Left lung (tissue), 10 donors: Measurements from ENCODE around the gene TBL1X. TPM values are rescaled to one million over a fixed set of nuclear protein-coding genes. Genes with fewer than 3 reads are reported as not detected.

Source experiments
- ATAC-seq: fragments of 200-7000 bp; cut with Tn5 transposase; one replicate; pipeline ENCODE4 v1.9.1; 2020; ENCODE audit warnings: moderate library complexity
- DNase-seq, 4 donors: peaks; one replicate each; pipeline ENCODE4 v3.0.0-alpha.2; 2013 to 2020
- H3K27ac ChIP-seq, 2 donors: fragments of 200-600 bp; sonication (generic) in 1 of 2; one replicate each; pipeline versions ENCODE4 v1.5.0 to v1.8.0; 2020 to 2021
- H3K27me3 ChIP-seq, 2 donors: fragments of 200-600 bp; sonication (generic) in 1 of 2; one replicate each; pipeline versions ENCODE4 v1.5.0 to v1.8.0; 2020 to 2021
- H3K36me3 ChIP-seq, 2 donors: fragments of 200-600 bp; sonication (generic) in 1 of 2; one replicate each; pipeline versions ENCODE4 v1.5.0 to v1.8.0; 2020 to 2021
- H3K4me1 ChIP-seq, 2 donors: fragments of 200-600 bp; one replicate each; pipeline ENCODE4 v1.8.0; 2021
- H3K4me3 ChIP-seq, 2 donors: fragments of 200-600 bp; sonication (generic) in 1 of 2; one replicate each; pipeline versions ENCODE4 v1.5.0 to v1.8.0; 2020 to 2021; ENCODE audit warnings: mild to moderate bottlenecking in 1 of 2
- H3K9me3 ChIP-seq, 2 donors: fragments of 200-600 bp; sonication (generic) in 1 of 2; one replicate each; pipeline versions ENCODE4 v1.5.0 to v1.8.0; 2020 to 2021
- intact Hi-C, 2 donors: fragments of 100-400 bp; cut with DNase I; formaldehyde crosslinking; loops; one replicate each; pipeline versions ENCODE4 v1.11.2 to v1.14.2; 2022
- polyA plus RNA-seq, 6 donors: library from polyadenylated mRNA; unstranded; fragments of 120-200 nt; gene quantifications; one replicate each; pipeline ENCODE4 v1.2.1, GENCODE V29; 2013; ENCODE audit not compliant: insufficient read length in 6 of 6
- total RNA-seq, 2 donors: library from RNA; stranded (reverse); fragmentation: NEBNext Ultra II Directional; extraction: Animal tissue kit (Norgen Biotek cat#: 25700); gene quantifications; one replicate each; pipeline ENCODE4 v1.2.1, GENCODE V29; 2021
- TF ChIP-seq, protein P1 (sequence below), 2 donors: fragments of 200-600 bp; sonication (generic) in 1 of 2; IDR thresholded peaks; one replicate each; pipeline versions ENCODE4 v1.5.0 to v1.8.0; 2021; ENCODE audit warnings: antibody characterized with exemption in 2 of 2
- donor health status: DM: no; HTN: yes; CAD: no.
- donor health status: DM: no; HTN: no; CAD: no.

Gene TBL1X
- total and polyA plus RNA-seq, 8 donors, result 13.4 to 24.6 (median 21.6) TPM

DNA sequence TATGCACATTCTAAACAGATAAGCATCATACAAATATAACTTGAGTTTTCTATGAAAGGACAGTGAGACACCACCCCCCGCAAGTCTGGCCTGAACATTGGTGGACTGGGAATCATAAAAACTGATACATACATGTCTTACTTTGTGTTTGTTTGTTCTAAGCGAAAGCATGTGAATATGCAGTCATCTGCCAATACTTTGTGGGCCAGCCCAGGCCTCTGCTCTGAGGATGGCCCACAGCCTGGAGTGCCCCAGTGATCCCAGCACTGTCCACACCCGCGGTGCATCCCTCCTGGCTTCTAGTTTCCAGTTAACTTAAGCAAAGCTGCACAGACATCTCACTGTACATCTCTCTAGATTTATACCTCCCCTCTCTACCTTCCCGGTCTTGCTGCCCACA is 154.3 kb downstream of the TBL1X start:
- TF ChIP-seq, protein P1, sequence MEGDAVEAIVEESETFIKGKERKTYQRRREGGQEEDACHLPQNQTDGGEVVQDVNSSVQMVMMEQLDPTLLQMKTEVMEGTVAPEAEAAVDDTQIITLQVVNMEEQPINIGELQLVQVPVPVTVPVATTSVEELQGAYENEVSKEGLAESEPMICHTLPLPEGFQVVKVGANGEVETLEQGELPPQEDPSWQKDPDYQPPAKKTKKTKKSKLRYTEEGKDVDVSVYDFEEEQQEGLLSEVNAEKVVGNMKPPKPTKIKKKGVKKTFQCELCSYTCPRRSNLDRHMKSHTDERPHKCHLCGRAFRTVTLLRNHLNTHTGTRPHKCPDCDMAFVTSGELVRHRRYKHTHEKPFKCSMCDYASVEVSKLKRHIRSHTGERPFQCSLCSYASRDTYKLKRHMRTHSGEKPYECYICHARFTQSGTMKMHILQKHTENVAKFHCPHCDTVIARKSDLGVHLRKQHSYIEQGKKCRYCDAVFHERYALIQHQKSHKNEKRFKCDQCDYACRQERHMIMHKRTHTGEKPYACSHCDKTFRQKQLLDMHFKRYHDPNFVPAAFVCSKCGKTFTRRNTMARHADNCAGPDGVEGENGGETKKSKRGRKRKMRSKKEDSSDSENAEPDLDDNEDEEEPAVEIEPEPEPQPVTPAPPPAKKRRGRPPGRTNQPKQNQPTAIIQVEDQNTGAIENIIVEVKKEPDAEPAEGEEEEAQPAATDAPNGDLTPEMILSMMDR (IDR thresholded peaks at IDR 0.05), result no peak
- Histone ChIP-seq H3K27me3 (no peaks in the 10 kb centered on the region), H3K9me3 (no peaks in the 10 kb centered on the region), H3K27ac (no peak overlapping the region), H3K4me1 (no peaks in the 10 kb centered on the region), H3K4me3 (no peak overlapping the region), H3K36me3 (no peaks in the 10 kb centered on the region)
- ATAC-seq, result no peak
- DNase-seq, result no peak
- intact Hi-C loops, result no loop called here

DNA sequence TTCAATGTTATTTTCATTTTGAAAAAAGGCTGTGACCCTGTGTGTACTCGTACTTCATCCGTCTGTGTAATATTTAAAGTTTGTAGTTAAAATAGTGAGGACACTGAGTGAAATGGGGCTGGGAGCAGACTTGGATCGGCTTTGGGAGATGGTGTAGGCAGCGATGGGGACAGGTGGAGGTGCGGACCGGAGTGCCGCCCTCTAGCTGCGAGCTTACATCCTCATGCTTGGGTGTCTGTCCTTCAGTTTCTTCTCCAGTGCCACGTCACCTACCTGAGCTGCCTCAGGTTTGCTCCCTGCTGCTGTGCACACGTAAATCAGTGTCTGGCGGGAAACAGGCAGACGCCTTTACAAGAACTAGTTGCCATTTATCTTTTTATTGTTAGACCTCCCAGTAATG is 154.7 kb downstream of the TBL1X start:
- intact Hi-C loops, result no loop called here
- no peaks in the 10 kb centered on the region for H3K27me3 ChIP-seq

DNA sequence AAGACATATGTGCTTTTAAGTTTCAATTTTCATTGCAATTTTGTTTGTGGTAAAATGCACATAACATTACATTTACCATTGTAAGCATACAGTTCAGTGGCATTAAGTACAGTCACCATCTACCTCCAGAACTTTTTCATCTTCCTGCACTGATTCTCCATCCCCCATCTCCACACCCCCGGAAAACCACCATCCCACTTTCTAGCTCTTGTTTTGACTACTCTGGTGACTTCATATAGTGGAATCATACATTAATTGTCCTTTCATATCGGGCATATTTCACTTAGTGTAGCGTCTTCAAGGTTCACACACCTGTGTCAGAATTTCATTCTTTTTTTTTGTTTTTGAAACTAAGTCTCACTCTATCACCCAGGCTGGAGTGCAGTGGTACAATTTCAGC is 157.3 kb downstream of the TBL1X start:
- TF ChIP-seq, protein P1 (IDR thresholded peaks at IDR 0.05), result no peak
- DNase-seq, result no peak

More for the DNA sequence above, 154.7 kb downstream of the TBL1X start:
- Histone ChIP-seq H3K36me3 (no peaks in the 10 kb centered on the region), H3K27ac (no peak overlapping the region), H3K4me1 (no peaks in the 10 kb centered on the region), H3K4me3 (no peak overlapping the region), H3K9me3 (no peaks in the 10 kb centered on the region)
- TF ChIP-seq, protein P1 (IDR thresholded peaks at IDR 0.05), result no peak
- ATAC-seq (no peak), DNase-seq (no peak)

DNA sequence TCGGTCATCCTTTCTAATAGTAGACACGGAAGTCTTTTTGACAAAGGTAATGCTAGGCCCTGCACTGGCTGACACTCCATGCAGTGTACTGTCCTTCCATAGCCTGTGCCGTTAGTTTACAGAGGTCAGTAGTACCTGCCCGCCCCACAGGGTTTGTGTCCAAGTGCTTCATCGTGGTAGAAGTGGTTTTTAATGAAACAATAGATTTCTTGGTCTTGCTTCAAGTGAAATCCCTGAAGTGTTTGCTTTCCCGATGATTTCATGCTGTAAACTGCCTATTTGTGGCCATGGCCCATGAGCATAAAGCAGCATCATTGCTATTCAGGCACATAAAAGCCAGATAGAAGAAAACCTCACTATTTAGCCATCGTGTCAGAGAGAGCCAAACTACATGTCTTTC is 161.5 kb downstream of the TBL1X start:
- Histone ChIP-seq H3K27ac (no peak overlapping the region), H3K4me3 (no peak overlapping the region), H3K27me3 (no peaks in the 10 kb centered on the region), H3K4me1 (no peaks in the 10 kb centered on the region), H3K36me3 (no peaks in the 10 kb centered on the region), H3K9me3 (no peaks in the 10 kb centered on the region)
- intact Hi-C loops, result no loop called here
- TF ChIP-seq, protein P1 (IDR thresholded peaks at IDR 0.05), result no peak
- DNase-seq (no peak), ATAC-seq (peak; percentile 77)

More for the DNA sequence above, 157.3 kb downstream of the TBL1X start:
- intact Hi-C loops, result no loop called here
- H3K27me3 ChIP-seq, result no peaks in the 10 kb centered on the region
- no peak overlapping the region for H3K27ac ChIP-seq
- H3K4me3 ChIP-seq, result no peak overlapping the region
- H3K9me3 ChIP-seq, result no peaks in the 10 kb centered on the region
- ATAC-seq, result no peak
- H3K36me3 ChIP-seq, result no peaks in the 10 kb centered on the region
- no peaks in the 10 kb centered on the region for H3K4me1 ChIP-seq

DNA sequence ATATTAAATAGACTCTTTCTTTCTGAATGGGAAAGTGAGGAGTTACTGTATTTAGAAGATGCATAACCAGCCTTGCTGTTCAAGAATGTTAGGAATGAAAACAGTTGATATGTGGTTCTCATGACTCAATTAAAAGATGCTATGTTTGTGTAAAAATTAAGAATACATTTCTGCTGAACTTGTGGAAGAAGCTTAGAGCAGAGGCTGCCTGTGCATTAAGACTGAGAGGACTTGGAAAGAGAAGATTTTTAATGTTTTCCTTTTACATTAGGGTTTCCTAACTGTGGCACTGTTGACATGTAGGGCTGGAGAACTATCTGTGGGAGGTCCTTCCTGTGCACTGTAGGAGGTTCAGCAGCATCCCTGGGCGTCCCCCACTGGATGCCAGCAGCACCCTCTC is 163.1 kb downstream of the TBL1X start:
- Histone ChIP-seq H3K9me3 (no peaks in the 10 kb centered on the region), H3K4me1 (no peaks in the 10 kb centered on the region), H3K36me3 (no peaks in the 10 kb centered on the region), H3K27ac (no peak overlapping the region), H3K4me3 (no peak overlapping the region), H3K27me3 (no peaks in the 10 kb centered on the region)
- TF ChIP-seq, protein P1 (IDR thresholded peaks at IDR 0.05), result no peak
- no peak for DNase-seq
- no peak for ATAC-seq
- intact Hi-C loops, result no loop called here
